Putamen (tissue), 1 donor: ENCODE data around the gene KCNN4.
"Not testable (repeated sequence)": the region's sequence is repeated elsewhere in the genome, so short reads cannot be mapped to it uniquely, and the experiment has no call there.

Source experiments
- DNase-seq: peaks from one replicate; pipeline ENCODE4 v3.0.0-alpha.2; 2016; ENCODE audit warnings: low spot score

KCNN4 gene

DNA sequence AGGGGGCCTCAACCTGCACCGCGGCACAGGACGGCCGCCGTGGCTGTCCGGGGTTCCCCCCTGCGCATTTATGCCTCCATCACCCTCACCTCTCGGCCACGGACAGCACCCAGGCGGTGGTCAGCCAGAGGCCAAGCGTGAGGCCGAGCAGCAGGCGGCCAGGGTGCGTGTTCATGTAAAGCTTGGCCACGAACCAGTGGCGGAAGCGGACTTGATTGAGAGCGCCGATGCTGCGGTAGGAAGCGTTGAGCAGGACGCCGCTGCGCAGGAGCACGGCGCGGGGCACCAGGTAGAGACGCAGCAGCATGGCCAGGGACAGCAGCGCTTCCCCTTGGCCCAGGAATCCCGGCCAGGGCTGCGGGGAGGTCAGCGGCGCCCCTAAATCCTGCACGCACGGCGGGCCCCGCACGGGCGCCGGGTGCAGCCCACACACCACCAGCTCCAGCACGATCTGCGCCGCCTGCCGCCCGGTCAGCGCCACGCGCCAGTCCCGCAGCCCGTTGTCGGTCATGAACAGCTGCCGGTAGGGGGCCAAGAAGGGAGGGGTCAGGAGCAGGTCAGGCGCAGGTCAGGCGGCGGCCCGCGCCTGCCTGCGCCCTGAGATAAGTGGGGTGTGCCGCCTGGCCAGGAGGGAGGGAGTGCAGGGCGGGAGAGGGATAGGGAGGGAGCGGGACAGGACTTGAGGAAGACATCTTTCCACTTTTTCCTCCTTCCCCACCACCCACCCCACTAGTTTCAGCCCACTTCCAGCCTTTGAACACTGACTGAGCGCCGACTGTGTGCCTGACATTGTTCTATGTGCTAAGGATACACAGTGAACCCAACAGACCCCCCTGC is 6.5 kb downstream of the KCNN4 start:
- DNase-seq: no peak

DNA sequence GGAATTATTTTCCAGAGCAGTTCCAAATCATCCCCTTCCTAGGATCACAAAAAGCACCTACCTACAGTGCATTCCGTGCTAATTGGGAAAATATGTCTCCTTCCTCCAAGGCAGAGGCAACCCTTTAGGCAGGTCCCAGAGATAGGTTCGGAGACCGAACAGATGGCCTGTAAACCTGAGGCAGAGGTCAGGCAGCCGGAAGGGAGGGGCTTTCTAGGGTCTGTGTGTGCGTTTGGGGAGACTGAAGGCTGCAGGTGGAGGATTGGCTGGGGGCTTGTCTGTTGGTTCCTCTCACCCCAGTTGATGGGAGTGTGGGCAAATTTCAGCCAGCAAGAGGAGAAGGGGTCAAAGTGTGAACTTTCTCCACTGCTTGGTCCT is 7.1 kb downstream of the KCNN4 start:
- no peak for DNase-seq

DNA sequence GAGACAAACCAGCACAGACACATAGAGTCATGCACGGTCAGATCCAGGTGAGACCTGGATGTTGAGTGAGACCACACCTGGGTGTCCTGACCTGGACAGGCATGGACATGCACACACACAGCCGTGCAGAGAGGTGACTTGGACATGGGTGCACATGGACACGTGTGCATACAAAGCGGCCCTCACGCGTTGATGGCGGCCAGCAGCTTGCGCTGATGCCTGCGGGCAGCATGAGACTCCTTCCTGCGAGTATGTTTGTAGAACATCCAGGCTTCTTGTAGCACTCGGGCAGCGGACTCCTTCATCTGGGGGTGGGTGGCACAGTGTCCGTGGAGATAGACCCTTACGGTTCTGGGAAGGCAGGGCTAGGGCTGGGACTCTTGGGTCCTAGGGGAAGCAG is 11.5 kb downstream of the KCNN4 start:
- DNase-seq: no peak

DNA sequence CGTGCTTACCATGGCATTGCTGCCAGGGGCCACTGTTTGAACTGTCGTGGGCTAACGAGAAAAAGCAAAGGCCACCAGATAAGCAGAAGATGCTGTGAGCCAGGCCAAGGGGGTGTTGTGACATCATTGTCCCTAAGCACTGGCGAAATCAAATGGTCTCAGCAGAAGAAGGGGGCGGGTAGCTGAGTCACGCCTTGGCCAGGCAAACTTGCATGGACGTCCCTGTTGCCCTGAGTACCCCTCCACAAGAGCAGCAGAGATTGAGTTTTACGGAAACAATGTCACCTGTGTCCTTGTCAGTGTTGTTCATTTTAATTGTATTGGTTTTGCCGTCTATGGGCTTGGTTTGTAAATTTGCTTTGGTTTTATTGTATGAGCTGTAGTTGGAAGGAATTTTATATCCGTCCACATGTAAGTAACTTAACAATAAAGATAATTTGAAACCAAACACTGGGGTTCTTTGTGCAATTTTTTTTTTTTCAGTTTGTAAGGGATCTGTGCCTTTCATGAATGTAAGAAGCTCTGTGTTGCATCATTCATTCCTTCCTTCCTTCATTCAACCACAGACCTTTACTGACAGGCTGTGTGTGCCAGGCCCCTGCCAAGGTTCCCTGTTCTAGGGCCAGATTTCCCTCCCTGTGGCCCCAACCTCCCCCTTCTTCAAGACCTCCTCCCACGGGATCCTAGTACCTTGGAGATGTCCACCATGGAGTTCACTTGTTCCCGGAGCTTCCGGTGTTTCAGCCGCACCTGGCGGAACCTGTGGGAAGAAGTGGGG is 12.3 kb downstream of the KCNN4 start:
- no peak for DNase-seq

DNA sequence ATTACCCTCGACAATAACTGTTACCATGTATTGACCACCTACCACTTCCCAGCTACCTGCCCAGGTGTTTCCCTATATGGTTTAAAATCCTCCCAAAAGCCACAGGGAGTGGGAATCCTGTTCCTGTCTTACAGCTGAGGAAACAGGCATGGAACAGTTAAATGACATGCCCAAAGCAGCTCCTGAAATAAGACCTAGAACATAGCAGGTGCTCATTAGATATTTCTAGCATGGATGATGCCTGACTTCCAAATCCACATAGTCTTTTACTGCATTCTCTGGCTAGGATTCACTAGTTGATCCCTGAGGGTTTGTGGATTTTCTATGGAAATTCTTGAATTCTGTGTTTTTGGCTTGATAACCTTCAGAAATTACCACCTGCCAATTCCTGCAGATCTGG is 13.0 kb downstream of the KCNN4 start:
- DNase-seq: no peak

DNA sequence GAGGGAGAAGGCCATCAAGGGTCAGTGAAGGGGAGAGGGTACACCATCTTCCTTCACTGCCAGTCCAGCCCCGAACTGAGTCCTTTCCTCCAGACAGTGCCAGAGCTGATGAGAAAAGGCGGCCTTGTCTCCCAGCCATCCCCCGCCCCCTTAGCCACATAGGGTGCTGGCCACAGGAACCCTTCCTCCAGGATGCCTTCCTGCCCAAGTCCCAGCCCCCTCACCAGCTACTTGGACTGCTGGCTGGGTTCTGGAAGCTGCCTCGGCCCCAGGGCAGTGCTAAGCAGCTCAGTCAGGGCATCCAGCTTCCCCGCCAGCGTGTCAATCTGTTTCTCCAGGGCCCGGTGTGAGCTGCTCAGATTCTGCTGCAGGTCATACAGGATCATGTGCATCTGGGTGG is 13.5 kb downstream of the KCNN4 start:
- DNase-seq: no peak

DNA sequence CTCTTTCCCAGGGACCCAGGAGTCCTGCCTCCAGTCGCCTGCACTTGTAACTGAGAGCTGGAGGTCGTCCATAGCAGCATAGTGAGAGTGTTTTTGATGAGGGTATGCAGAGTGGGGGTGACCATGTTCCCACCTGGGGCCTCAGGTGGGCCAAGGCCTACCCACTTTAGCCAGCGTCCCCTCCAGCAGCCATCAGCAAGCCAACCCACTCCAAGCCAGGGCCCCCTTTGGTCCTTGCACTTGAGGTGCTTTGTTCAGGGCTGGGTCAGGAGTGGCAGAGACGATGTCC is 14.1 kb downstream of the KCNN4 start:
- DNase-seq: no peak

DNA sequence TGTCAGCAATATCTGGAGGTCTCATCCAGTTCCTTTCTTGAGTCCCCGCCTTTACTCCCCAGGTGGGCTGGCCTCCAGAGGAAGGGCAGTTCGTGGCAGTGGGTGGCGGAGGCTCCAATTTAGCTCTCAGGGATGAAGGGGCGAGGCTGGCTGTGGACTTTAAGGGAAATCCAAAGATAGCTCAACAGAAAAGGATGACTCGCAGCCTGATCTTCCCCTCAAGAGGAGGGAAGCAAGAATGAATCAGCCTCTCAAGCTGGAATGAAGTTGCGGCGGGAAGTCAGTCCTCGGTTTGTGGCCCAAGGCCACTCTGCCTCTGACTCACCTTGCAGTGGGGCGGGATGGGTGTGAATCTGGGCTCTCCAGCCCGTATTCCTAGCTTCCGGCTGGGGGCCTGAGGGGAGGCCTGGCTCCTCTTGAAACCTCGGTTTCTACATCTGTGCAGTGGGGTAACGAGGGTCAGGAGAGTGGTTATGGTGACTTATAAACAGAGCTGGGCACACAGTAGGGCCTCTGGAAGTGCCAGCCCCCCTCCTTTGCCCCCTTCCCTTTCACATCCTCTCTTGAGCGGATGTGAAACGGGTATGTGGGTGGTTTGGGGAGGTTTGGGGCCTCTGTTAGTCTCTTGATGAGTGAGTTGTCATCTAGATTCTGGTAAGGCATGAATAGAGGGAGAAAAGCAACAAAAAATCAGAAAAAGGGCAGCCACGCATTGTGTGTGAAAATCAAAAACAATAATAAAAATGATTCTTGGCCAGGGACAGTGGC is 15.5 kb downstream of the KCNN4 start:
- DNase-seq: no peak

DNA sequence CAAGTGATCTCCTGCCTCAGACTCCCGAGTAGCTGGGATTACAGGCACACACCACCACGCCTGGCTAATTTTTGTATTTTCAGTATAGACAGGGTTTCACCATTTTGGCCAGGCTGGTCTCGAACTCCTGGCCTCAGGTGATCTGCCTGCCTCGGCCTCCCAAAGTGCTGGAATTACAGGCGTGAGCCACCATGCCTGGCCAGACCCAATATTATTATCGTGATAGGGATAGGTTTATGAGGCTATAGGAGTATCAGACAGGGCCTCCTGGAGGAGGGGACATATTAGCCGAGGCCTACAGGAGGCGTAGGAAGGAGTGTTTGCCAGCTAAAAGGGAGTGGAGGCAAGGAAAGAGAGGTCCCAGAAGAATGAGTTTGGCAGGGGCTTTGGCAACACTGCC is 16.1 kb downstream of the KCNN4 start:
- not testable (repeated sequence) for DNase-seq

DNA sequence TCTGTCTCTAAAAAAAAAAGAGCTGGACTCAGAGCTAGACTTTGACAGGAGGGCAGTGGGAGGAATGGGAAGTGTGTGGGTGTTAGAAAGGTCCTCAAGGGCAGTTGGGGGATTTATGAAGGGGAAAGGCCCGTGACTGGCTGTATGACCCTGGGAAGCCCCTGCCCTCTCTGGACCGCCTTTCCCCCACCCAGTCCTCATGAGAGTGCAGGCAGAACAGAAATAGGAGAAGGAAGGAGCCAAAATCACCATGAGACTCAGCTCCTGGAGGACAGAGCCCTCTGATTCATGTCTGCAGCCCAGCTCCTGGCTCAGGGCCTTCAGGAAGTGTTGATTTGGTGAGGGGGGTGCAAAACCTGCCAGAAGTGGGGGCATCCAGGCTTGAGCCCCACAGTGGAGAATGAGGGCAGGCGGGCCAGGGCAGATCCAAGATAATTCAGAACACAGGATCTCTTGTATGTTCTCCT is 17.3 kb downstream of the KCNN4 start:
- no peak for DNase-seq

DNA sequence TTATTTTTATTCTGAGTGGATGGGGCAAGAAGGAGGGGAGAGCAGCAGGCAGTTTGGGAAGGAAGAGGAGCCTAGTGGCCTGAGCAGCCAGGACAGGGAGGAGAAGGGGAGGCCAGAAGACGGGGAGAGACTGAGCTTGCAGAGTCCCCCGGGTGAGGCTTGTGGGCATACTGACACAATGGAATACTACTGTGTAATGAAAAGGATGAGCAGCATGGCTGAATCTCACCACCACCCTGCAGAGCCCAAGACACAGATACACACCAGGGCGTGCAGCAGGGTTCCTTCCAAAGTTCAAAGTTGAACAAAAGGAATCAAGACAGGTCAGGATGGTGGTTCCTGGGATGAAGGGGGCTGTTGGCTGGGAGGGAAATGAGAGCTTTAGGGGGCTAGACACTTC is 18.0 kb downstream of the KCNN4 start:
- no peak for DNase-seq

DNA sequence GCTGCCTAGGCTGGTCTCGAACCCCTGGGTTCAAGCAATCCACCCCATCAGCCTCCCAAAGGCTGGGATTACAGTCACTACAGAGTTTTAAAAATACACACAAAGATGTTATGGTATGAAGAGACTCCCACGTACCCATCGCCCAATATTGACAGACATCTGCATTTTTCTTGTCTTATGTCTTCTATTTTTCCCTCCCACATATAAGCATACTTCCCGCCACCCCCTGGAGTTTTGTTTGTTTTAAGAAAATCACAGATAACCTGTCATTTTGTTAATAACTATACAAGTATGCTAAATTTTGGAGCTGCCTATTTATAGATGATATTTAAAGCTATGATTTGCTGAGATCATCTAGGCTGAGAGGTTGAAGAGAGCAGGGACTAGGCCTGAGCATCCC is 19.8 kb downstream of the KCNN4 start:
- no peak for DNase-seq

DNA sequence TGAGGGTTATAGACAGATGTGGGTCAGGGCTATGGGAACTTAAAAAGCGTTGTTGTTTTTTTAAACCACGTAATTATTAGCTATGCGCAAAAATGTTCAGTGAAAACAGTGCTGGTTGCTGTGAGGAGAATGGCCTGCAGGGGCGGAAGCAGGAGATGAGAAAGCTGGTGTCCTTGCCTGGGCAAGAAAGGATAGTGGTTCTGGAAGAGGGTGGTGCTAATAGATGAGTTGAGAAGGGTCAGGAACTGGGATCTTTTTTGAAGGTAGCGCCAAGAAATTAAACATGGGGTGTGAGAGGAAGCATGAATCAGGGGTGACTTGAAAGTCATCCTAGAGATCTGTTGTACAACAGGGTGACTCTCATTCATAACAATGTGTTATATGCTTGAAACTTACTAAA is 21.3 kb downstream of the KCNN4 start:
- no peak for DNase-seq

DNA sequence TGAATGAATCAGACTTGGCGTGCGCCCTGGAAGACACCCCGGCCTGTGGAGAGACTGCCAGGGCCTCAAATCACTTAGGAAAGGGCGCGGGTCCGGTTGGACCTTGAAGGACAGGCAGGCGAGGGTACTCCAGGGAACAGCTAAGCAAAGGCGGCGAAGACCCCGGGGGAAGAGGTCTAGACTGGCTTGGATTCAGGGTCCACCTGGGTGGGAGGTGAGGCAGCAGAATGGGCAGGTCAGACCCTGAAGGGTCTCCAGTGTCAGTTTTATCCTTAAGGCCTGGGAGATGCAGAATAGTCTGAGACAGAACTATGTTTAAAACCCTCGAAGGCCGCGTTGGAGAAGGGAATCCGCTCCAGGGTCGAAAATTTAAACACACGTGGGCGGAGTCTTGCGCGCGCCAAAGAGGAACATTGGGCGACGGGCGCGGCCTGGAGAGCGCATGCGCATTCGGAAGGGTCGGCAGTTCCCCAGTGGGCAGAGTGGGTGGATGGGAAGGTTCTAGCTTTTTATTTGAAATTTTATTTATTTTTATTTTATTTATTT is 25.4 kb downstream of the KCNN4 start:
- DNase-seq: peak; percentile 79

DNA sequence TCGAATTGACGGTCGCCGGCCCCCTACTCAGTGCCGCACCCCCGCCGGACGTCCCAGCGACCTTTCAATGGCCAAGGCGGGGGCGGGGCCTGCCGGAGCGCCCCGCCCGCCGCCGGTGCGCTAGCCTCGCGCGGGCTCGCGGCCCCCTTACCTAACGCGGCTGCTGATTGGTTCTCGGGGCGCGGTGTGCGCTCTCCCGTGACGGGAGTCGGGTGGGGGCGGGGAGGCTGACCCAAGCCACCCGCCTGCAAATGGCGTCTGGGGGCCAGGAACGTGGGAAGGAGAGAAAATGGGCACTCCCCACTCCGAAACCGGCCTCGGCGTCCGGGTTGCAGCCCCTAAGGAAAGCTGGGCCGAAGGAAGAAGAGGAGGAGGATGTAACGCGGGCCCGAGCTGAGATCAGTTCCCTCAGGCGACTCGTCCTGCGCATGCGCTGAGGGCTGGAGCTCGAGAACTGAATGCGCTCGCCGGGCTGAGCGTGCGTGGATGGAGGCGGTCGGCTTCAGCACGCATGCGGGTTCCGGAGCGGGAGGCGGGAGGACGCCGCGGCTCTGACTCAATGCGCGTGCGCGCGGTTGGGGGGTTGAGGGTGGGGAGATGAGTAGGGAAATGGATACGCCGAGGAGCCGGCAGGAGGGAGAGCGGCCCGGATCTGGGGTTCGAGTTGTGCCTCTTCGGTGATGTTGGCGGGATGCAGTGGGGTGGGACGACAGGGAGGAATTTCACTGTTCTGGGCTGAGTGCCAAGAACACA is 26.1 kb downstream of the KCNN4 start, which contains the start of gene SMG9:
Gene SMG9 (minus strand): TSS at position 460 of the 753 bp plus-strand sequence. CDS start 4,221 bp downstream, outside the sequence.
- peak; percentile 98 for DNase-seq

DNA sequence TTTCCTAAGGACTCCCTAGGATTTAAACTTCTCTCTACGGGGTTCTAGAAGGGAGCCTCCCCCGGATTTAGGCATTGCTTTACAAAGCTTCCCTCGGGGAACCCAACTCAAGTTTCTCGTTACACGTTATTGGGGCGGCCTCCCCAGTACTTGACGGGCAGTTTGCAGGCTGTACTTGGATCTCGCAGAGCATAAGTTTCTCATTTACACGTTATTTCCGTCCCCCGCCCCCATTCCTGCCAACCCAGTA is 26.6 kb downstream of the KCNN4 start:
- DNase-seq: no peak

DNA sequence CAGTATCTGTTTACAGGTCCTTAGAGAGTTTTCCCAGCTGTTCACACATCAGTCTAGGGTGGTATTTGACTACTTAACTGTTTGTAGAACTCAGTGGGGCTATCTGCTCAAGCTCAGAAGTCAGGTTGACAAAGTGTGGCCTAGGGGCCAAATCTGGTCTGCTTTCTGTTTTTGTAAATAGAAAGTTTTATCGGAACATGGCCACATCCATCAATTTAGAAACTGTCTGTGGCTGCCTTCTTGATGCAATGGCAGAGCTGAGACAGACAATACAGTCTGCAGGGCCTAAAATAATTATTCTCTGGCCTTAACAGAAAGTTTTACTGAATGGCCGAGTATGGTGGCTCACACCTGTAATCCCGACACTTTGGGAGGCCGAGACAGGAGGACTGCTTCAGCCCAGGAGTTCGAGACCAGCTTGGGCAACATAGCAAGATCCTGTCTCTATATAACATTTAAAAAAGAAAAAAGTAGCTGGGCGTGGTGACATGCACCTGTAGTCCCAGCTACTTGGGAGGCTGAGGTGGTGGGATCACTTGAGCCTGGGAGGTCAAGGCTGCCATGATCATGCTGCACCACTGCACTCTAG is 28.4 kb downstream of the KCNN4 start:
- DNase-seq: no peak

DNA sequence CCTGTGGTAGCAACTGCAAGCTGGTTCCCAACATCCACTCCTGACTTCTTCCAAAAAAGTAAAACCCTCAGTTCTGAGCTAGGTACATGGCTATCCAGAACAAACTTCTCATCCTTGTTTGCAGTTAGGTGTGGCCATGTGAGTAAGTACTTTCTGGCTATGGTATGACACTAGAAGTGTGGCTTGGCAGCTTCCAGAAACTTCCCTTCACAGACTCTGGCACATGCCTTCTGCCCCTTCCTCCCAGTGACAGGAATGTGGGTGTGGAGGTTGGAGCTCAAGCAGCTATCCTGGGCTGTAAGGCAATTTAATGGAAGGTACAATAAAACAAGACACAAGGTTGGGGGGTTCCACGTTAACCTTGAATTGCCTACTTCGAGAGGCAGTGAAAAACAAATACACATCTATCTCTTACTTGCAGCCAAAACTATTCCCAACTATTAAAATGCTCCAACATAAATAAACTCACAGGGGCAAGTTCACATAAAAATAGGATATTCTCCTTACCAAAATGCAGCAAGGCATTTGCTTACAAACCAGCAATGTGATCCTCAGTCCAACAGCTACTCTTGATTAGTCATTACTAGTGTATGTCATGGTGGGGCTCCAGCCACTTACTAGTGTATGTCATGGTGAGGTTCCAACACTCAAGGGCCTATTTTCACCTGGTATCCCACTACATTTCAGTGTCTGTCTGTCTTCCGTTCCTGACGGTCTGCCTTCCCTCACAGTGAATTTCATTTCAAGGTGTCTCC is 29.1 kb downstream of the KCNN4 start:
- no peak for DNase-seq

DNA sequence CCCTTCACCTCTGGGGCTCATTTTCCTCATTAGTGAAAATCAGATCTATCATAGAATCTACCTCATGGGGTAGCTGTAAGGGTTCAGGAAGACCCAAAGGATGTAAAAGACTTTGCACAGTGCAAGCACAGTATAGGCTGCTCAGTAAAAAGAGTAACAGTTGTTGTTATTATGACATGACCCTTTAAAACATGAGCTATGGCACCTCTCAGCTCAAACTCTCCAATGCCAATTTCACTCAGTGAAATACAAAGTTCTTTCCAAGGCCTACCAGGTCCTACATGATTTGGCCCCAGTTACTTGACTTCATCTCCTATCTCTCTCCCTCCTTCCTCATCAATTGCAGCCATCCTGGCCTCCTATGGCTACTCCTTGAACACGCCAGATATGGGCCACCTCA is 30.9 kb downstream of the KCNN4 start:
- no peak for DNase-seq

DNA sequence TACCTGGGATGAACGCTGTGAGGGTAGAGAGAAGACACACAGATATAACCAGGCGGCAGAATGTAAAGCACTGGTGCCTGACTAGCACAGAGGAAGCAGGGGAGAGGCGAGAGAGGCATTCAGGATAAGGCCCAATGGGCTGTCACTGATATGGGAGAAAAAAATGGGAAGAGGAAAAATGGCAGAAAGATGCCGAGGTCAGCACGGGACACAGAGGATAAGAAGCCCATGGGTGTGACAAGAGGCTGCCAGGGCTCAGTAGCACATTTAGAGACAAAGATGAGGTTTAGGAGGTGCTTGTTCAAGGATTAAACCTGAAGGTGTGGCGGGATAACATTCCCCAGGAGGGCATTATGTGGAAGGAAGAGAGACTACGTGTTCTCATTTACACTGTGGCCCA is 31.6 kb downstream of the KCNN4 start:
- no peak for DNase-seq

DNA sequence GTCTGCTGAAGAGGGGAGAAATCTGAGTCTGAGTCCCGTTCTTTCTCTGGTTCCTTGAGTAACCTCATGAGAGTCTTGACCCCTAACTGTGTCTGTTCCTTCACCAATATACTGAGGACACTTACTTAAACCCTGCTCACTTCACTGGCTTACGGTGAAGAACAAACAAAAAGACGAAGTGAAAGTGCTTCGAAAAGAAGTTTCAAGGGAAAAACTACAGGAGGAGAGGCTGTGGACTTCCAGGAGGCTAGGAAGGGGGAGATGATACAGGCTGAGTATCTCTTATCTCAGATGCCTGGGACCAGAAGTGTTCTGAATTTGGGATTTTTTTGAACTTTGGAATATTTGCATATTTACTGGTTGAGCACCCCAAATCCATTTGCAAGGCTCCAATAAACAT is 32.1 kb downstream of the KCNN4 start:
- no peak for DNase-seq
